ENCODE results near the gene BMPR1B. TPM values are rescaled to one million over a fixed set of nuclear protein-coding genes. Genes with fewer than 3 reads are reported as not detected.

BMPR1B gene
- total RNA-seq, 2 donors from 2014 or later: 28.6 to 59.8 TPM

DNA sequence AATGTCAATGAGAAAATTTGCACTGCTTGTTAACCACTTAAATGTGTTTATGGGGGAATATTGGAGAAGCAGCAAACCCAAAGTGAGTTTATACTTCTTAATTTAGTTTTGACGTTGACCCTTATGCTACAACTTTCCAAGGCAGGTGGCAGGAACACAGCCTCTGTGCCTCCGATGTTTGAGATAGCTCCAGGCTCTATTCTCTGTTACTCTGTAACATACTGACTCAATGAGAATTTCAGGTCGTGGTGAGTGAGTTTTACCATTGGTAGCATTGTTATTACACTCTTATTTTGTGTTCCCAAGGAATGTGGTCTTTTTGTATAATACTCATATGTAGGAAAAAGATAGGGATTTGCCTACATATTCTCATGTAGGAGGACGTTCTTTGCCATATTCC, 210.7 kb downstream of the BMPR1B start:
- intact Hi-C loops (cut with DNase I): no loop called here
- Histone ChIP-seq H3K27ac (no peak overlapping the region), H3K9me3 (no peaks in the 10 kb centered on the region), H3K27me3 (replicated peaks; ENCODE audit: insufficient read depth) (no peaks in the 10 kb centered on the region), H3K36me3 (no peaks in the 10 kb centered on the region), H3K4me1 (replicated peaks) (no peaks in the 10 kb centered on the region), H3K4me3 (no peak overlapping the region)
- no peak for DNase-seq (ENCODE audit: low spot score)
- no peak for TF ChIP-seq POLR2AphosphoS5 (IDR thresholded peaks at IDR 0.05)
- no peak for TF ChIP-seq POLR2A (IDR thresholded peaks at IDR 0.05)
- TF ChIP-seq CTCF (IDR thresholded peaks at IDR 0.05): no peak
- 79% methylated on average over 4 of the region's 4 CpGs for WGBS

GRCh38 chr4:94970650-94971049, 212.9 kb downstream of the BMPR1B start:
- no peaks in the 10 kb centered on the region for H3K27me3 ChIP-seq (replicated peaks; ENCODE audit: insufficient read depth)
- WGBS: 0% methylated on average over 1 of the region's 1 CpG
- no peak overlapping the region for H3K4me3 ChIP-seq
- DNase-seq (ENCODE audit: low spot score): no peak
- intact Hi-C loops (cut with DNase I): no loop called here
- no peaks in the 10 kb centered on the region for H3K9me3 ChIP-seq
- H3K27ac ChIP-seq: no peak overlapping the region
- TF ChIP-seq POLR2A (IDR thresholded peaks at IDR 0.05): no peak
- no peak for TF ChIP-seq POLR2AphosphoS5 (IDR thresholded peaks at IDR 0.05)
- TF ChIP-seq CTCF (IDR thresholded peaks at IDR 0.05): no peak
- no peaks in the 10 kb centered on the region for H3K36me3 ChIP-seq
- H3K4me1 ChIP-seq (replicated peaks): no peaks in the 10 kb centered on the region

DNA sequence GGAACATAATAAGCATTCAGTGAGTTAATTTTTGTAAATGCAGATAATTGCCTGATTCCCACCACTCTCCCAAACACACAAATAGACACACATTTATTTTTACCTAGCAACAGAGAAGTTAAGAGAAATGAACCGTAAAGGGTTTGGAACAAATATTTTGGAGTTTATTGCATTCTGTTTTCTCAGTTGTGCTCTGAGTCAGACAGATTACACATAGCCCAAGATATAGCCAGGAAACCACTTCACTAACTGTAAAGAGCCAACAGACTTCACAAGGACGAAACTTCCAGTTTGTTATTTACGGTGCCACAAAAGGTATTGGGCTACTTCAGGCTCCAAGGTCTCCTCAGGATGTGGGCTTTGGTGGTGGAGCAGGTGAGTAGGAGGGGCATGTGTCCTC, 217.0 kb downstream of the BMPR1B start:
- 77% methylated on average over 3 of the region's 3 CpGs for WGBS
- H3K27ac ChIP-seq: no peak overlapping the region
- no peaks in the 10 kb centered on the region for H3K9me3 ChIP-seq
- TF ChIP-seq POLR2AphosphoS5 (IDR thresholded peaks at IDR 0.05) (no peak), CTCF (IDR thresholded peaks at IDR 0.05) (no peak), POLR2A (IDR thresholded peaks at IDR 0.05) (no peak)
- no peaks in the 10 kb centered on the region for H3K36me3 ChIP-seq
- DNase-seq (ENCODE audit: low spot score): no peak
- no peaks in the 10 kb centered on the region for H3K27me3 ChIP-seq (replicated peaks; ENCODE audit: insufficient read depth)
- intact Hi-C loops (cut with DNase I): no loop called here
- no peak overlapping the region for H3K4me3 ChIP-seq
- H3K4me1 ChIP-seq (replicated peaks): no peaks in the 10 kb centered on the region

DNA sequence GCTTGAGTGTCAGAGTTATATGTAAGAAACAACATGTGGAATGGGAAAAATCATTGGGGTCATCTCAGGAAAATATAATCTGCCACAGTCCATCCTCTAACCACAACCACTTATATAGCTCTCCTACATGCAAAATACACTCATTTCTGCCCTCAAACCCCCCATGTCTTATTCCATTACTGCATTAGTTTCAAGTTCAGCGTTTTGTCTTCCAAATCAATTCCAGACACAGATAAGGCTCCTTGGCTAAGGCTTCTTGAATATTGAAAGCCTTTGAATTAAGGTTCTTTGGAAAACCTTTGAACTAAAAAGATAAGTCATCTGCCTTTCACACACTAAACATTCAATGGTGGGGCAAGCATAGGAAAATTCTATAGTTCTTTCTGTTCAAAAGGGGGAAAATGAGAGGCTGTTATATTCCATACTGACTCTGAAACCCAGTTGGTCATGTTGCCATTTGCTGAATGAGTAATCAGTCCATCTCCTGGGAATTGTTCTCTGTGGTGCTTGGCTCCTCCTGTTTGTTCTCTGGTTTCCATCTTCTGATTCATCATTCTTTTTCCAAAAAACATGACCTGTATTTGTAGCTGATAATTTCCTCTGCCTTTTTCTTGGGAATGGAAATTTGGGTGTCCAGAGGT, 218.7 kb downstream of the BMPR1B start:
- Histone ChIP-seq H3K36me3 (no peaks in the 10 kb centered on the region), H3K4me1 (replicated peaks) (no peaks in the 10 kb centered on the region), H3K4me3 (no peak overlapping the region), H3K27ac (no peak overlapping the region), H3K9me3 (no peaks in the 10 kb centered on the region), H3K27me3 (replicated peaks; ENCODE audit: insufficient read depth) (no peaks in the 10 kb centered on the region)
- WGBS: 66% methylated on average over 1 of the region's 1 CpG
- TF ChIP-seq POLR2A (IDR thresholded peaks at IDR 0.05) (no peak), CTCF (IDR thresholded peaks at IDR 0.05) (no peak), POLR2AphosphoS5 (IDR thresholded peaks at IDR 0.05) (no peak)
- DNase-seq (ENCODE audit: low spot score): no peak
- intact Hi-C loops (cut with DNase I): no loop called here

GRCh38 chr4:94978904-94979303, 221.1 kb downstream of the BMPR1B start:
- no peak for TF ChIP-seq CTCF (IDR thresholded peaks at IDR 0.05)
- TF ChIP-seq POLR2AphosphoS5 (IDR thresholded peaks at IDR 0.05): no peak
- TF ChIP-seq POLR2A (IDR thresholded peaks at IDR 0.05): no peak
- DNase-seq (ENCODE audit: low spot score): no peak
- 77% methylated on average over 3 of the region's 3 CpGs for WGBS
- no peaks in the 10 kb centered on the region for H3K9me3 ChIP-seq
- H3K27ac ChIP-seq: no peak overlapping the region
- H3K36me3 ChIP-seq: no peaks in the 10 kb centered on the region
- intact Hi-C loops (cut with DNase I): no loop called here
- no peaks in the 10 kb centered on the region for H3K4me1 ChIP-seq (replicated peaks)
- H3K4me3 ChIP-seq: no peak overlapping the region
- no peaks in the 10 kb centered on the region for H3K27me3 ChIP-seq (replicated peaks; ENCODE audit: insufficient read depth)

Data from prostate gland (tissue), 2 donors.